NCI-H146 treated with DMSO at 0.1 percent for 48 hours (cell line): ENCODE results near the gene FGF14.
"Not testable (repeated sequence)": the region's sequence is repeated elsewhere in the genome, so short reads cannot be mapped to it uniquely, and the experiment has no call there.

Source experiments
- DNase-seq: peaks from one replicate; lab custom pipeline; 2025; ENCODE audit not compliant: unreplicated experiment; lab: John Stamatoyannopoulos, UW

The FGF14 gene

GRCh38 chr13:102068323-102068722 lies 333.5 kb downstream of the FGF14 start:
- not testable (repeated sequence) for DNase-seq

DNA sequence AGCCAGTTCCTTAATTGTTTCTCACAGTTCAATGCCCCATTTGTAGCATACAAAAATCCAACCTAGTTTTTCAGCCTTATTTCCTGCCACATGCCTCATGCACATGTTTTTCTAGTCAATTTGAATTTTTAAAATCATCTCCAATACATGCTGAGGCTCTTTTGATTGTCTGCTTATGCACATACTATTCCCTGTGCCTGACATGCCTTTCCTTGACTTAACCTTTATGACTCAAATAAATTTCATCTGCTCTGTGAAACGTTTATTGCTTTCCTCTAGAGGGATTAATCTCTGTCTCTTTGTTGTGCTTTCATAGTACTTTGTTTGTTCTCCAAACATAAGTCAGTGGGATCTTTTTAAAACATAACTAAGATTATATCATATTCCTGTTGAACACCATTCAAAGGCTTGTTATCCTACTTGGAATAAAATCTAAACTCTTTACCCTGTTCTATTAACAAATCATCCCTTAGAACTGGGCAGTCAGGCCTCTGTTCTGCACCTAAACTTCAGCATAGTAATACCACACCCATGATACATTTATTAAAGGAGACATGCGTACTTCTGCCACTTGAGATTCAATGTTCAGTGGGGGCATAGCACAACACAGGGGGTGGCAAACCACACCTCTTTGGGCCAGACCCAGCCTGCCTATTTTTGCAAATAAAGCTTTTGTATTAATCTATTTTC lies 346.6 kb downstream of the FGF14 start:
- no peak for DNase-seq

DNA sequence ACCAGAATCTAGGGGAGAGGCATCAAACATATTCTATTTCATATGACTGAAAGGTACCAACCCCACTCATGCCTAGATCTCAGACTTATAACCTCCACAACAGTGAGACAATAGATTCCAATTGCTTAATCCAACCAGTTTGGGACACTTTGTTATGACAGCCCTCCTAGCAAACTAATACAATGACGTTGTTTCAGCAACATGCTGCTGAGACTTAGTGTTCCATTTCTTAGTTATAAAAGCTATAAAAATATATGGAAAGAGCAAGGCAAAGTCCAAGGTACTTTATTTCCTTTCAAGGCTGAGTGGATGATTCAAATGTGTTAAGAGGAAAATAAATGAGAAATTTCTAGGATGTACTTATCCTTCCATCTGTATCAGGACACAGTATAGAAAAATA lies 352.0 kb downstream of the FGF14 start:
- DNase-seq: no peak

- DNase-seq: no peak
Measured at GRCh38 chr13:102045731-102046130, 356.1 kb downstream of the FGF14 start.

DNA sequence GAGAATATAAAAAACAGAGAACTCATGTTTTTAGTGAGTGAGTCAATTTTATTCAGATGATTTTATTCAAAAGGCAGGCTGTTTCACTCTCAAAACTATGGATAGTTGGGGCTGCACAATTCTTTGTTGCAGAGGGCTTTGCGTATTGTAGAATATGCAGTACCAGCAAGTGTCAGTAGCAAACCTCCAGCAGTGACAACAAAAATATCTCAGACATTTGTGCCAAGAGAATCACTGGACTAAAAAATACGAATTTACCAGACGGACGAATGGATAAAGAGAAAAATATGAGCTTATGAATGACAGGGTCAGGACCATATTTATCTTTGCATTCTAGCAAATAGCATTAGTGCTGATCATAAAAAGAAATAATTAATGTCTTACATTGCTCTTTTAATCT lies 359.1 kb downstream of the FGF14 start:
- no peak for DNase-seq

- DNase-seq: no peak
Measured at GRCh38 chr13:102041544-102041943, 360.3 kb downstream of the FGF14 start.

DNA sequence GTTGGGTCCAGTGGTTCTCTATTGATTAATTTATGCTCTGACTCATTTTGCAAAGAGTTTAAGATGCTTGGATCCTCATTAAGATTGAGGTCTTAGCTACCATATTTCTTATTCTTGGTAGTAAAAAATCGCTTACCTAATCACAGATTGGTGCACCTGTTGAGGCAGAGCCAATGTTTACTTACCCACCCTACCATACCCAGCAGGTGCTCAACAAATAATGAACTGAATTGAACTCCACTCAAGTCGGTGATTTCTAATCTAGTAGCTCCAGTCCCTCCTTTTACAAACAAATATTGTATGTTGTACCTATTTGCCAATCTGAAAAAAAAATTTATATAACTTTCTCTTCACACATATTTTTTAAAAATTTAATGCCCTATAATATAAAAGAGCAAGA lies 361.0 kb downstream of the FGF14 start:
- DNase-seq: peak; percentile 93

DNA sequence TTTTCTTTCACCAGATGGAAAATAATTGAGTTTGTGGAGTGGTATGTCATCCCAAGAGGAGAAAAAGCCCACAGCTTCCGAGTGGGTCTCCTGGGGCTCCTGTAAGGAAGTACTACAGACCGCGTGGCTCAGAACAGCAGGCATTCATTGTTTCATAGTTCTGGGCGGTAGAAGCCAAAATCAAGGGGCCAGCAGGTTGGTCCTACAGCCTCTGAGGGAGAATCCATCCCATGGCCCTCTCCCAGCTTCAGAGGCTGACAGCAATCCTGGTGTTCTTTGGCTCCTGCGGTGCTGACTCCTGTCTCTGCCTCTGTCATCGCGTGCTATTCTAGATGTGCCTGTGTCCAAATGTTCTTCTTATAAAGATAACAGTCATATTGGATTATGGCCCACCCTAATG lies 362.6 kb downstream of the FGF14 start:
- no peak for DNase-seq

DNA sequence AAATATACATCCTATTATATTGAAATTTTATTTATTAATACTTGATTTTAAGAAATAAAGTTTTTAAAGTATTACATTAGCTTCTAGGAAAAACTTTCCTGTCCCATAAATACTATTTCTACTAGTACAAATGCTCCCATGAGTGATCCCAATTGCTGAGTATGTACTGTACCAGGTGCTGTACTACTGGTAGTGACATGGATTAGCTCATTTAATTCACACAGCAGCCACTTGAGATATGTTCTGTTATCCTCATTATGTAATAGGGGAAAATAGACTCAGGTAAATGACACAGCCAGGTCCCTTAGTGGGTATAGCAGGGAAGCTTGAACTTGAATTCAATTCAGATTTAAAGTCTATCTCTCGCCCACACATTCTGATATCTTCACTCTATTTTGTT lies 363.1 kb downstream of the FGF14 start:
- no peak for DNase-seq

DNA sequence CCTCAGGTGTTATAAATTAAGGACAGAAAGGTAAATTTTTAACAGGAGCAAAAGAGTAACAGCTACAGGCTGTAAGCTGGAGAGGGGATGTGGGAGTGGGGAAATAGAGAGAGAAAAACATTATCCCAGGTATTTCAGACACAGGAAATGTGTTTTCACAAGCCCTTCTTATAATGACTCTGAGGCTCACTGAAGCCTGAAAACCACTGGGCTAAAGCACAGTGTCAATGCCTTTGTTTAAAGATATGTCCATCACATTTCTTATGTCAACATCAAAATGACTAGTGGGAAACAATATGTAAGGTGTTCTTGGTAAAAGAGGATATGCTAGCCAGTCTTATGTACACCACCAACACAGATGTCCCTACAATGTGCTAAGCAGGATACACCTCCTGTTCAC lies 365.9 kb downstream of the FGF14 start:
- peak; percentile 86 for DNase-seq

DNA sequence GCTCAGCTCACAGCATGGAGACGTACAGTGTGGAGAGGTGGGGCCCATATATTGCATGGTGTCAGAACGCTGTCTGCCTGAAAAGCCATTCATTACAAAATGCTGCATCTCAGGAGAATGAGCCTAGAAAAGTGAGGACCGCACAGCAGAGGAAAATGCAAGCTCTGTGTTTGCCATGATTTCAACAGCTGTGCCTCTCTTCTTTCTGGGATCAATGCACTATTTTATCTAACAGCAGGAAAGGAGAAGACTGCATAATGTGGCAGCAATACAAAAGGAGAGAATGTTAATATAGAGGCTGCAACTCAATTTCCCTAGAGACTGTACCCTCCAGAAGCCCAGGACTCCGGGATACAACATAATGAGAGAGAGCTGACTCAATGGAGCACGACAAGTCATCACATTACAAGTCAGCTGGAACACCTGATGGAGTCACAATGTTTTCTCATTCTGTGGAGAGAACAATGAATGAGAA lies 368.0 kb downstream of the FGF14 start:
- peak; percentile 83 for DNase-seq

GRCh38 chr13:102033386-102033785 lies 368.5 kb downstream of the FGF14 start:
- DNase-seq: no peak

DNA sequence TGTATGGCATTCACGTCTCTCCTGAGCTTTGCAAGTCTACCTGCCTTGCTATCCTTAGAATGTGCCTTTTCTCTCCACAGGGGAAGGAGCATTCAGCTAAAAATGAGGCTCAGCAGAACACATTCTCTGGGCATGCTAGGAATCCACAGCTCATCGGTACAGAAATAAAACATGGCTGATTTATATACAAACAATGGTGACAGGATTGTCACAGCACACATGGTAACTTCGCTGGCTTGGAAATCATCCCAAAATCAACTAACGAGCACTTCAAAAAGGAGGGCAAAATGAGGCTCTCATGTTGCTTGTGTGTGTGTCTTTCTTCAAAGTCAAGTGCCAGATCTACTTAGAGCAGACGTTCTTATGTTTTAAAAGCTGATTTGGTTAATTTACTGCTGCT lies 373.0 kb downstream of the FGF14 start:
- no peak for DNase-seq

DNA sequence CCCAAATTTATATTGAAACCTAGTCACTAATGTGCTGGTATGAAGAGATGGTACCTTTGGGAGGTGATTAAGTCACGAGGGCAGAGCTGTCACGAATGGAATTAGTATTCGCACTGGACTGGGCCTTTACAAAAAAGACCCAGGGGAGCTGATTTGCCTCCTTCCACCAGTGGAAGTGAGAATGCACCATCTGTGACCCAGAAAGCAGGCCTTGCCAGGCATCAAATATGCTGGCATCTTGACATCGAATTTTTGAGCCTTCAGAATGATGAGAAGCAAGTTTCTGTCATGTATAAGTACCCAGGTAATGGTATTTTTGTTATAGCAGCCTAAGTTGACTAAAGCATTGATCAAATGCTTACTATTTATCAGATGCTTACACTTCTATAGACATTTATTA lies 373.6 kb downstream of the FGF14 start:
- no peak for DNase-seq

- no peak for DNase-seq
Measured at GRCh38 chr13:102021777-102022176, 380.1 kb downstream of the FGF14 start.

DNA sequence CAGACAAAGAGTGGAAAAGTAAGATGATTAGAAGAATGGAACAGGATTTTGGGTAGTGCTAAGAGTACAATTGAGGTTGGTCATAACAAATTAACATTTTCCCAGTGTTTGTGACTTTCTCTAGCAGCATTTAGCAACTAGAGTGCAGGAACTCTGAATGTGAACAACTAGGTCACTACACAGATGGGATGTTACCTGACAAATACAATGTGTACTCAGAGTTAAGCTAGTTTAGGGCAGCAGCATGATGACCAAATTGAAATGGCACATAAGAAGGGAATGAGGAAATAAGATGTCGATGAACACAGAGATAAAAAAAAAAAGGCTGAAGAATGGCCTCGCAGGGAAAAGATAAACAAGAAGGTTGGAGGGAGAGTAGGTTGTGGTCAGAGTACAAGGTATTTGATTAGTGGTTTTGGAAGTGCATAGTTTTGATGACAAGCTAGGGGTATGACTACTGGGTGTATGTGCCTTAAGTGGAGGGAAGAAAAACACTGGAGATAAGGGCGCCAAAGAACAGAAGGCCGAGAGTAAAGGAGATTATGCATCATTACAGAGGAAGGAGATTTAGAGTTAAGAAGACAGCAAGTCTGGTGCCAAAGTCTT lies 381.1 kb downstream of the FGF14 start:
- DNase-seq: no peak

GRCh38 chr13:102018716-102019115 lies 383.1 kb downstream of the FGF14 start:
- no peak for DNase-seq

DNA sequence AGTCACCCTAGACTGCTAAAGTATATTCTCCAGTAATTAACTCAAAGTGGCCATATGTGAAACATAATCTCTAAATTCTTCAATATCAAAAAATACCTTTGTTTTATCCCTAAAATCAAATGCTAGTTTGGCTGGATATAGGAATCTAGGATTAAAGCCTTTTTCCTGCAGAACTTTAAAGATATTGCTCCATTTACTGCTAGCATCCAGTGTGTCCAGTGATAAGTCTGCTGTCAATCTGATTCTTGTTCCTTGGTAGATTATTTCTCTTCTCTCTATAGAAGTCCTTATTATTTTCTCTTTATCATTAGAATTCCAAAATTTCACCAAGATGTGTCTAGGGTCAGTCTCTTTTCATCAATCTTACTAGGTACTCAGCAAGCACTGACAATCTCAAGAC lies 384.6 kb downstream of the FGF14 start:
- DNase-seq: no peak

DNA sequence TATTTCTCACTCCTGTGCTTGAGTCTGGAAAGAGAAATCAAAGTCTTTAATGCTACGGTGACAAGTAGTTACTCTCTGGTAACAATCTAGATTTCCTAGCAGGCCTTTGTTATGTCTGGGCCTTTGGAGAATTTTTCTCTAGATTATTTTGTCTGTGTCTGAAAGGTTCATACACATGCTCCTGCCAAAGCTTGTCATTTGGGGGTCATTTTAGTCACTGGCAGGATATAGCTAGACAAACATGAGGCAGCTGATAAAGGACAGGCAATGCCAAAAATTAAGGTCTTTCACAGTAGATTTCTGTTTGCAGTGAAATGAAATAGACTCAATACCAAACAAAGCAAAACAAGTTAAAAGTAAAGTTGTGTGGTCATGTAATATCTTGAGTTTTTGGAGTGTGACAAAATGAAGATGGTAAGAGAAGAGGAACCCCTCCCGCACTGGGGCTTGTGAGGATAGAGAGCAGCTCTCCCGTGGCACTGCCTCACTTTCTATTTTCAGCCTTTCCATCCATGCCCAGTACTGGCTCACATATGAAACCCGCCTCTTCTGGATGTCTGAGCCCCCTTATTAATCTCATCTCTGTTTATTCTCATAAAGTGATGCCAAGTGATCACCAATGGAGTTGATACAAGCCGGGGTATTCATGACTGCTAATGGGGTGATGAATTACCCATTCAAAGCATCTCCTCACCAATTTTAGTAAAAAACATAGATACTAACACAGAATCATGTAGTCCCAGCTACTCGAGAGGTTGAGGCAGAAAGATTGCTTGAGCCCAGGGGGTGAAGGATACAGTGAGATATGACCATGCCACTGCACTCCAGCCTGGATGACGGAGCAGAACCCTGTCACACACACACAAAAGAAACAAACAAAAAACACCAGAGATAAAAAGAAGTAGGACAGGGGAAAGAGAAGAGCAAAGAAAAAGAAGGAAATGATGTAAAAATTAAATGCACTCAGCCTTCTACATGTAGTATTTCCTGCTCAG lies 389.3 kb downstream of the FGF14 start:
- DNase-seq: no peak

- not testable (repeated sequence) for DNase-seq
Measured at GRCh38 chr13:102011455-102011854, 390.4 kb downstream of the FGF14 start.

DNA sequence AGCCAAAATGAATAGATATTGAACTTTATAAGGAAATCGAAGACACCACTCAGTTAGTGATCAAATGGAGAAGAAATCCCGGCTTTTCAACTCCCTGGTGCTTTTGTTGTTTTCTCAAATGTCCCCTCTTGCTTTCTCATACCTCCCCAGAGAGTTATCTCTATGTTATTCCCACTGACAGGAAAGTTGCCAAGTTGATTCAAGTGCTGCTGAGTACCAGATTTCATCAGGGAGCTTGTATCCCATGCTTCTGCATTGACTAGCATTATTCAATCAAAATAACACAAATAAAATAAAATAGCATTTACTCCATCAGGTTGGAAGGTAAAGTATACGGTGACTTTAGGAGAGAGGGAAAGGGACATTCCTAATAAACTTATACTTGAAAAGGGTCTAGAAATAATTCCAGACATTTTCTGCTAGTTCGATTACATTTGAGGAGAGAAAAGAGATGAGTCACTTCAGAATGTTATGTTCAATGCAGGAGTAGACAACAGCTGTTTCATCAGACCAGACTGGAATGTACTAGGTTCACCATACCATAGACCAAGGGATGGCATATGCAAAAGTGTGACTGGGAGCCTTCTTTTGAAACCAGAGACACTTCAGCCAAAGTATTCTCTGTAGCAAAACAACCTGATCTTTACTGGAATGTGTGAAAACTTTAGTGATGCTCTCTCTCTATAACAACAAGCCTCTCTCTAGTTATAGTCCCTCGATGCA lies 397.8 kb downstream of the FGF14 start:
- DNase-seq: no peak
